HG03064 (cell line): ENCODE measurements around the gene ZNF618.

Source experiments
- ATAC-seq: cut with Tn5 transposase; IDR thresholded peaks from one replicate; pipeline ENCODE4 v1.9.1; 2021; ENCODE audit warnings: low read depth; ENCODE audit not compliant: unreplicated experiment

ZNF618 gene

DNA sequence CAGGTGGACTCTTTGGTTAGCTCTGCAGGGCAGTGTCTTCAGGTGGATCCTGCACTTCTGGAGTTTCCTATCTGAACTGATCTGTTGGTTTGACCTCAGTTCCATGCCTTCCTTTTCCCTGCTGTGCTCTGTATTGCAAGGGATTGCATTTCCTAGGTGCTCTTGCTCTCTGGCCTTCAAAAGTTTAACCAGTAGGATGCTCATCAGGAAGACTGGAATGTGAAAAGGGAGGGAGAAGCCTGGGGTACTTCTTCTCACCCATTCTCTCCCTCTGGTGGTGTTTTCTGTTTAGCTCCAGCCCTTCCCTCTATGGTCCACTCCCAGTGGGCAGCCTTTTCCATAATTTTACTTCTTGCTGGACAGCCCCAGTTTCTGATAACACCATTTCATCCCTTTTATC lies 78.5 kb downstream of the ZNF618 start:
- no peak for ATAC-seq

DNA sequence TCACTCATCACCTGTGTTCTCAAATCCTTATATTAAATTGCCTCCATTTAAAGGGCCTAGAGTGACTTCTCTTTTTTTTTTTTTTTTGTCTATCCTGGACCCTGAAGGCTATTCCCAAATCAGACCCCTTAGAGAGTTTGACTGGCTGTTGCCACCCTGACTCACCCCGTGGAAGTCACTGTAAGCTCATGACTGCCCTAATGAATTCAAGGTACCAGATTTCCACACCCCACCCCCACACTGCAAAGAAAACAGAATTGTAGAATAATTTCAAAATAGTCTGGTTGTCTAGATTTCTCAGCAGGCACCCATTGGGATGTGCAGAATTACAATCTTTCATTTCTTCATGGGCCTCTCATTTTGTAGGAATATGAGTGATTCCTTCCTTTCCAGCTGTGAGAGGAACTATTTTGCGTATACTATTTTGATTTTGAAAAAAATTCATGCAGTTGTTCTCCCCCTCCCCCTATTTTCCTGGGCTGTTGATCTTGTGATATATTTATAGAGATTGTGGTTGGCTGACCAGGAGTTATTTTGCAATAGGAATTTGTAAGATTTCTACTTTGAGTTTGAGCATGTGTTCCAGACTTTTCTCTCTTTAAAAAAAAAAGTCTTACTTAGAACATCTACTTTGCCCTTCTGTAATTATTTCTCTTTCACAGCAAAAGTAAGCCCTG lies 79.1 kb downstream of the ZNF618 start:
- ATAC-seq = no peak

DNA sequence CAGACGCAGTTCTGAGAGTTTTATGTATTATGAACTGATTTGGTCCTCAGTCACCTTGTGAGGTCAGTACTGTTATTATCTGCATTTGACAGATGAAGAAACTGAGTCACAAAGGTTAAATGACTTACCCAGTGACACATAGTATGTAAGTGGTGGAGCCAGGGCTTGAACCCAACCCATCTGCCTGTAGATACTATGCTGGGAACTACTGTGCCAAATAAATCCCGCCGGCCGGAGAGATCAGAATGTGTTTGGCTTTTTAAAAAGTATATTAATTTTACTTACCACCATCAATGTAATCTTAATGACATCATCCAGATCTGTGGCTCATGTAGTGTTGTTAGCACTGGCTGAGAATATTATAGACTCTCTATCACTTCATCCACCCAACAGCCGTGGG lies 80.8 kb downstream of the ZNF618 start:
- no peak for ATAC-seq

DNA sequence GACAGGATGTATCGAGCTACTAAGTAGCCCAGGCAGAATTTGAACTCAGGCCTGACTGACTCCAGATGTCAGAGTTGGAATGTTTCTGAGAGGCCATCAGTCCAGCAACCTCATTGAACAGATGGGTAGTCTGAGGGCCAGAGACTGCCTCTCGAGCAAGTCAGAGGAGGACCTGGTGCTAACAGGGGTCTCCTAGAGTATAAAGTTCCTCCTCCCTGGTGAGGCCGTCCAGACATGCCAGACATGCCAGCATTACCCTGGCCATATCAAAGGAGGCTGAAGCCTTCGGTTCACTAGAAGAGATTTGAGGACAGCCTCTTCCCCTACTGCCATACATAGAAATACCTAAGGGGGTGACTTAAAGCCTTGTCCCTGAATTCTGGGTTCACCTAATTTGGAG lies 81.2 kb downstream of the ZNF618 start:
- ATAC-seq = no peak

DNA sequence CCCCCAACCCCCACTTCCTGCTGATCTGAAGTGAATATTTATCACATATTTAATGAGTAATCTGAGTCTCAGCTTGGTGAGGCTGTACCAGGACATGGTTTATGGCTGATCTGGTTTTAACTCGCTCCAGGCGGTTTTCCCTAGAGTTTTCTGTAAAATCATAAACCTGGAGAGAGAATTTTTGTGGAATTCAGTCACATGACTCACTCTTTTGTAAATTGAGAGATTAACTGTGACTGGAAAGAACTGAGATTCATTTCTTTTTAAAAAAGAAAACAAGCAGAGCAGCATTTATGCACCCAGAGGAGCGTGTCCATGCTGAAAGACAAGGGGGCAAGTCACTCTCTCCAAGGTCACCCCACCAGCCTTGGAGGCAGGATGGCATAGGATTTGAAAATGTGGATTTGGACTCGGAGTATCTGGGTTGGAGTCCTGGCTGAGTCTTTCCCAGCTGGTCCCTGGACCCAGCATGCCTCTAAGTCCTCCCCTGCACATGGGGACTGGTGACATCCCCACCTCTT lies 81.8 kb downstream of the ZNF618 start:
- ATAC-seq = no peak

DNA sequence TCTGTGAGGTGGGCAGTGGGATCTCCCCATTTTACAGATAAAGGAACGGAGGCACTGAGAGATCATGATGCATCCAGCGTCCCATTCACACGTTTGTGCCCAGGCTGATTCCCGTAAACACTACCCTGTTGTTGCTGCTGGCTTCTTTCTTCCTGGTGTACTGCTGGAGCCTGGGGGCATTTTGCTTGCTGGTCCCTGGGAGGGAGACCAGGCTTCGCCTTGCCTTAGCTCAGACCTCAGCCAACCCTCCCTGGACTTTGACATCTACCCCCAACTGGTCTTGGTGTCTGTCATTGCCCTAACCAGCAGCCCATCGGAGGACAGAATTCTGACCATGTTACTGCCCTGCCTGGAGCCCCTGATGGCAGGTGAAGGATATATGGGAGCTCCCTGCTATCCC lies 82.4 kb downstream of the ZNF618 start:
- ATAC-seq = no peak

DNA sequence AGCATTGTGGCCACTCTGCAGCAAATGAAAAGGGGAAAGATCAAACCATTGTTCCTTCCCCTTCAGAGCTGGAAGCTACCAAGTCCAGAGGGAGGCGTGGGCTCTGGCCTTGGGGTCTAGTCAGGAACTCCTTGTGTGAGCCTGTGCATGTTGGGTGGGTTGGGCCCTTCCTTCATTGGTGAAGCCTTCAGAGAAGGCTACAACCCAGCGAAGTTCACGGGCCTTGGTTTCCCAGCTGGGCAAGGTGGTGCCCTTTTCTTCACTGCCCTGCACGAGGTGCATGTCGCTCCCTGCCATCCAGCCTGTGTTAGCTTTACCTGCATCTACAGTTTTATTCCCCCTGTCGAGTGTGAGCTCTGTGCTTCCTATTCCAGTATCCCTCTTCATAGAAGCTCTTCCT lies 84.7 kb downstream of the ZNF618 start:
- no peak for ATAC-seq

DNA sequence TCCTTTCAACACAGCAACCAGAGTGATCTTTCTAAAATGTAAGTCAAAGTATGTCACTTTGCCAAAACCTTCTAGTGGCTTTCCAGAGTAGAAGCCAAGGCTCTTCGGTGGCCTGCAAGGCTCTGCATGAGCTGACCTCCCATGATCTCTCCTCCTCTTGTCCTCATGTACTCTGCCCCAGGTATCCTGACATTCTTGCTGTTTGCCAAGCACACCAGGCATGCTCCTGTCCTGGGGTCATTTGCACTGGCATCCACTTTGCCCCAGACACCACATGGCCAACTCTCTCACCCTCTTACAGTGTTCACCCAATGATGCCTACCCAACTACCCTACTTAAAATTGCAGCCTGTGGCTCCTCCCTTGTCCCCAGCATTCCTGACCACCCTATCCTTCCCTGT lies 86.3 kb downstream of the ZNF618 start:
- ATAC-seq = no peak

DNA sequence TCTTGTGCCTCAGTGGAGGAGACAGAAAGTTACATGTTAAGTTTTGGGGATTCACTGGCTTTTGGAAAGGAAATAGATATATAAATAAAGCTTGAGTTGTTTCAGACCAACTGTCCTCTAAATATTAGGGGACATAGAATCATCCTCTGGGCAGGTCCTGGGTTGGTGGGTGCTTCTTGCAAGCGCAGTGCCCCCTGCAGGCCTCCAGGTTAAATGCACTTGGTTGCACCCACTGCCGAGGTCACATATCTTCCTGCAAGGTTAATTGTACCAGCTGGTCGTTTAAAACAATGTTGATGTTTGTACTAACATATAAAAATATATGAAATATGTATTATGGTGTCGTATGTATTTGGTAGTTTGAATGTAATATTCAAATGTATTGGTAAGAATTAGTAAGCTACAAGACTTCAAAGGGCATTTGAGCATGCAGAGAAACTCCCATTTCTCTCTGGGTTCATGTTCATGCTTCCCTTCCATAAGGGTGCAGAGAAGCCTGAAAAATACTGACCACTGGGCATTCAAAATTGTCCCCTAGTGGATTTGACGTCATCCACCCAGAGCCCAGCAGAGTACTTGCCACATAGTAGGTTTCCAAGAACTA lies 87.0 kb downstream of the ZNF618 start:
- no peak for ATAC-seq

DNA sequence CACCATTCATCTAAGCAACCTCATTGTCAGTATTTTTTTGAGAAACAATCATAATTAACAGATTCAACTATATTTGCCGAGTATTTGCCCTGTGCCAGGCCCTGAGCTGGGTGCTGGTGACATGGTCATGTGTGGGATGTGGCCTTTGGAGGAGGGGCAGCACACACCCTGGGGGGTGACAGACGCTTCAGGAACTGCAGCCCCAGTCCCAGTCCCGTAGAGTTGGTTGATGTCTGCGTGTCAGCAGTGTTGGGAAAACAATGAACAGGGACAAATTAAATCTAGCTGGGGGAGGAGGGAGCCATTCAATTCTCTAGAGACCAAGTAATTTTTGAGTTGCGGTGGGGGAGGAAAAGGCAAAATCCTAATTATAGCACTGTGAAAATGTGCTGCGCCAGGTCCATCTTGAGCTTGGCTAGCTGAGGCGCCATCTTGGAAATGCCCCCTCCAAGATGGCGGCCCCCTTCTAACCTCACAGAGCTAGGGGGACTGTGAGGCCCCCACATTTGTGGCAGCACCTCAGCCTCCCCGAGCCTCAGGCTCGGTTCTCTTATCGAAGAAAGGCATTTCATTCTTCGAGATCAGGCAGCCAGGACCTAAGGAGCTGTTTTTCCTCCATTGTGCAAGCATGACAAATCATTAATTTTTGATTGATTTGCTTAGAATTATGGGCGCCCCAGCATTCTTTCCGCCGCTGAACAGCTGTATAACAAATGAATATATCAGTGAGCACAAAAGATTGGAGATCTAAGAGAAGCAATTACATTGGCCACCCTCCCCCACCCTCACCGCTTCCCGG lies 87.8 kb downstream of the ZNF618 start:
- ATAC-seq = no peak

DNA sequence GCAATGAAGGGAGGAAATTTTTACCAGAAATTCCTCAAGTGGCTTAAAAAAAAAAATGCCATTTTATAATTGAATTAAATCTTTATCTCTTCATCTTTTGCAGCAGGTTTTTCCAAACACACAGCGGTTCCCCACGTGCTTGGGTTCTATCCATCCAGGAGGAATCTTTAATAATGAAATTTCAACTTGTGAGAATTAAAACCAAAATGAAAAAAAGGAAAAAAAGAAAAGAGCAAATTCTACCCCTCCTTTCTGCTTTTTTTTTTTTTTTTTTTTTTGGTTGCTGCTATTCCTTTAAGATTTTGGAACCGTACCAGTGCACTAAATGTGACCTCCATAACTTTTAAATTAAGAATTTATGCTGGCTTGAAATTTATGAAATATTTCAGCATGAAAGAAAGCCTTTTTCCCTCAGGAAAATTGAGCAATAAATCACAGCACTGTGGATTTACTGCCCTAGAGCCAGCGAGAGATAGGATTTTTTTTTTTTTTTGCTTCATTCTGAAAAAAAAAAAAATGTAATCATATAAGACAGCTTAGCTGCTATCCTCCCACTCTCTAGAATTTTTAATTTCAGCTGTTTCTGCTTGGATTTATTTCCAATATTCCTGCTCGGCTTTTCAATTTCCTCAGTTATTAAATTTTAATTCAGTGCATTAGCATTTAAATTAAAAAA lies 88.5 kb downstream of the ZNF618 start:
- no peak for ATAC-seq

DNA sequence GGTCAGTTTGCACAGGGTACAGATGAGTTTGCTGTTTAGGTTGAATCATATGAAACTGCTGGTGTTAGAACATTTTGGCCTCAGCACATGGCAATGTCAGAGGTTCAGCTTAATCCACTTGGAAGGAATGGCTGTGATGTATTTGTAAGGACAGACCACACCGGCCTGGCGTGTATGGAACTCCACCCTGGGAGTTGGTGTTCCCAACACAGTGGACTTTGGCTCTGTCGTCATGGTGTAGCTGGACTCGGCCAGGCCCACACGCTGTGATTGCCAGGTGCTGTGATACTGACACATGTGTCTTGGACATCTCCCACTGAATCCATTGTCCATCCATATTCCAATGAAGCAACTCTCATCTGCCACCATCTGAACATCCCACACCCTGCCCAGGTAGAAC lies 90.3 kb downstream of the ZNF618 start:
- no peak for ATAC-seq

DNA sequence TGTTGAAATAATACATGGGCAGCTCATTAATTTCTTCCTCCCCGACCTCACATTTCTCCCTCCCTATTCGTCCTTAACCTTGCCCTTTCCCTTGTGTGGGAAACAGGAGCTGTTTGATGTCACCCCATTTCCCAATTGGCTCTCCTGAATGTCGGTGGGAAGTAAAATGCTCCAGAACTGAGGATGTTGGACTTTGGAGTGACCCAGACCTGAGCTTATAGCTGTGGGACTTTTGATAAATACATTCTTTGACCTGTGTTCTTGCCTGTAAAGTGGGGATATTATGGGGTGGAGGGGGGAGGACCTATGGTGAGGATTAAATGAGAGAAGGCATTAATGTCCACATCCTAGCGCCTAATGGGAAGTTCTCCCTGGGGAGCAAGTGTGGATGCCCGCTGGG lies 91.3 kb downstream of the ZNF618 start:
- ATAC-seq = no peak

DNA sequence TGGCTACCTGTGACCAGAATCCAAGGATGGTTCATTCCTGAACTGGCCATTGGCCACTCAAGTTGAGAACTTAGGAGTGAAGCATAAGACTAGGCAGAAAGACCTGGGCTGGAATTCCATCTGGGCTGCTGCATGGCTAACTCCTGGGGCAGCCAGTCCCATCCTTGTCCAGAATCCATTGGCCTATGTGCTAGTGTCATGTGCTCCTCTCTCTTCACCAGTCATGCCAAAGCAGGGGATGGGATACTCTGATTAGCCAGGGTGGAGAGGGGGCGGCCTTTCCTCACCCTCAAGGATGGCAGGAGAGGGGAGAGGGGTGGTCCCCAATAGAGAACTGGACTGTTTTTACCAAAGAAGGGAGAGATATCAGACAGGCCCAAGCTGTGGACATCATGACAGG lies 93.2 kb downstream of the ZNF618 start:
- no peak for ATAC-seq

DNA sequence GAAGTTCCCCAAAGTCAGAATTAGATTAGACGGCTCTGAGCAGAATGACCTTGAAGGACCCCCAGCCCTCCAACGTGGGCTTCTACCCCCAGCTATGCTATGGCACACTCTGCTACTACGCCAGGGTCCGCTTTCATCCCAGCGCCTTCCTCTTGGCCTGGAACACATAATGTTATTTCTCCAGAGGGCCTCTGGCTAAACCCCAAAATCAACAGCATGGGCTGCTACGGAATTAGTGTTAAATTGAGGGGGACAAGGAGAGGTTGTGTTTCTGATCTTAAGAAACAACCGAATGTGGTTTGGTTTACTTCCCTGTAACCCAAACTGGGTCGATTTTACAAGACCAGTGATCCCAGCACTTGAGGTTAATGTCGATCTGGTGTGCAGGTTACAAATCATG lies 97.1 kb downstream of the ZNF618 start:
- ATAC-seq = no peak

DNA sequence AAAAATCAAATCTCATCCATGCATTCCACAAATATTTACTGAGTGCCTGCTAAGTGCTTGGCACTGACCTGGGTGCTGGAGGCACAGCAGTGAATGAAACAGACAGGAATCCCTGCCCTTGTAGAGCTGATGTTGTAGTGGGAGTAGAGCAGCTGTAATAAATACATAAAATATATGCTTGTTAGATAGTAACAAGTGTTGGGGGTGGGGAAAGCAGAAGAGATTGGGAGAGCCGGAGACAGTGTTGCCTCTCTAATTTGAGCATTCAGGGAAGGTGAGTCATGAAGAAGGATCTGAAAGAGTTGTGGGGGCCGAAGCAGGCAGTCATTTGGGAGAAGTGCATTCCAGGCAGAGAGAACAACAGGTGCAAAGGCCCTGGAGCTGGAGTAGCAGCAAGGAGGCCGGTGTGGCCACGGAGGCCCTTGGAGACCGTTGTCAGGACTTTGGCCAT lies 97.9 kb downstream of the ZNF618 start:
- no peak for ATAC-seq

DNA sequence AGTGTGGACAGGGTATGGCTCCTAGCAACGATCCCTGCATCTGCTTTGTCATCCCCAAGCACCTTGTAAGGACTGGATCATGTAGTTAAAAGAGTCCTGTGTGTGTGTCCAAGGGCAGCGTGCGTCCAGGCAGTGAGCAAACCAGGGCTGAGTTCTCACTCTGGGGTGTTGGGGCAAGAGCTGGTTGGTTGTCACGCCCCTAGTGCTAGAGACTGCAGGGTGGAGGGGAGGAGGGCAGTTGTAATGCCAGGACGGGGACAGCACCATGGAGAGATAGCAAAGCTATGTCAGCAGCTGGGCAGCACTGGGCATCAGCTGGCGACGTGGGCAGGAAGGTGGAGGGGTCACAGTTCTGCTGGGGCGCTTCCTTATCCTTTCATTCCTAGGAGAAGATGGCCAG lies 100.8 kb downstream of the ZNF618 start:
- ATAC-seq = no peak

DNA sequence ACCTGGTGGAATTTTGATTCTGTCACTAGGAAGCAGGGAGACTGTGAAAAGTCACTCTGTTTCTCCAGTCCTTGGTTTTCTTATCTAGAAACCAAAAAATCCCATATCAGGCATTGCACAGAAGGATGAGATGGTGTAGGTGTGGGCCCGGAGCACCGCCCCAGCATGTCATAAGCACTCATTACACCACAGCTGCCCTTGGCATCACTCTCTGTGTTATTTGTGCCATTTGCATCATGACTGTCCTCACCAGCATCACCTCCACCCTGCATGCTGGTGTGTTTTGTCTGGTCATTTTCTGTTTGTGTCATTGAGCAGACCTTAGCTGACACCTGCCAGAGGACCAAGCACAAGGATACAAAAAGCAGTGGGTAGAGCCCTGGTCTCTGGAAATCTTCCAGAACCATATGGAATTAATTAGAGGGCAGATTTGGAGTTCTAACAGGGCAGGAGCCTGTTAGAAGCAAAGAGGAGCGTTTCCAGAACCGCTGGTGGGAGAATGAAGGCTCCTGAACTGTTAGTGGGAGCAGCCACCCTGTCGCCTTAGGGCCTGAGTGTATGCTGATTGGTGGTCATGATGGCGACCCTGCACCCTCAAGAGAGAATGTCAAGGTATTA lies 102.7 kb downstream of the ZNF618 start:
- no peak for ATAC-seq

DNA sequence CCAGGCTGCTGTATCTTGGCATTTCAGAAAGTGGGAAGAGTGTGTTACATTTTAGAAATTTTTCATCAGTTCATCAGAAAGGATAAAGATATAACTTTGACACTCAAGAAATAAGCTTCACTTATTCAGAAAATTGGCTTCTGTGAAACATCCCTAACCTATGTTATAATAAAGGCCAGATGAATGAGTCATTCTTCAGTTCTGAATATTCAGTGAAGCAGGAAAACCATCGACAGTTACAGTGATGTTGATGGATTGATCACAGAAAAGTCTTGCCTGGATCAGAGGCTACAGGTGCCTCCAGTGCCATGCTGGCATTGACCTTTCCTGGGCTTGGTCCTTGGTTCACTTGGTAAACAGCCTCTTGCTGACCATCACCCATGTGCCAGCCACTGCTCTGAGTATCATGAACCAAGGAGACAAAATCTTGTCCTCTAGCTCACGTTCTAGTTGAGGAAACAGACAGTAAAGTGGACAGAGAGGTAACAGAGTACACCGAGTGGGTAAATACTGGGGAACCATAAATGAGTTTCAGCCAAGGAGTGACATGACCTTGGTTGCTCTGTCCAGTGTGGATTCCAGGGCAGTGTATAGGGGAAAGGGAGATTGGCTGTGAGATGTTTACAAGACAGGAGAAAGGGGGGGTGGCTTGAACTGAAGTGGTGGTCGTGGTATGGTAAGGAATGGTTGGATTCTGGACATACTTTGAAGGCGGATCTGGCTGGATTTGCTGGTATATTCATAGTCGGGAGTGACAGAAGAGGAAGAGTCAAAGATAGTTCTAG lies 103.4 kb downstream of the ZNF618 start:
- ATAC-seq = no peak
